ENCODE data around the gene CORO7.

The CORO7 gene

GRCh38 chr16:4371357-4372000 is 44.9 kb downstream of the CORO7 start, which contains the start of gene VASN:
Gene VASN (plus strand): TSS chr16:4371848. CDS start chr16:4380878, 9,030 bp downstream.
- peak; percentile 88 for DNase-seq

GRCh38 chr16:4370570-4371356 is 45.6 kb downstream of the CORO7 start:
- DNase-seq = peak; percentile 85

GRCh38 chr16:4370151-4370550 is 46.2 kb downstream of the CORO7 start:
- no peak for DNase-seq

GRCh38 chr16:4369007-4369733 is 47.2 kb downstream of the CORO7 start:
- no peak for DNase-seq

GRCh38 chr16:4367393-4367856 is 49.0 kb downstream of the CORO7 start:
- no peak for DNase-seq

GRCh38 chr16:4366016-4366415 is 50.4 kb downstream of the CORO7 start:
- no peak for DNase-seq

GRCh38 chr16:4365615-4366014 is 50.8 kb downstream of the CORO7 start:
- DNase-seq = no peak

GRCh38 chr16:4365014-4365406 is 51.4 kb downstream of the CORO7 start:
- DNase-seq = no peak

GRCh38 chr16:4364196-4365013 is 52.0 kb downstream of the CORO7 start:
- no peak for DNase-seq

- DNase-seq = no peak
Measured at GRCh38 chr16:4362476-4363135, 53.8 kb downstream of the CORO7 start.

GRCh38 chr16:4361944-4362311 is 54.5 kb downstream of the CORO7 start:
- no peak for DNase-seq

- DNase-seq = no peak
Measured at GRCh38 chr16:4361033-4361943, 55.1 kb downstream of the CORO7 start.

GRCh38 chr16:4360538-4361021 is 55.8 kb downstream of the CORO7 start:
- DNase-seq = no peak

GRCh38 chr16:4359914-4360313 is 56.5 kb downstream of the CORO7 start:
- no peak for DNase-seq

- DNase-seq = peak; percentile 76
Measured at GRCh38 chr16:4358831-4359561, 57.4 kb downstream of the CORO7 start.

GRCh38 chr16:4358236-4358635 is 58.2 kb downstream of the CORO7 start:
- DNase-seq = no peak

- DNase-seq = no peak
Measured at GRCh38 chr16:4356820-4357219, 59.6 kb downstream of the CORO7 start.

- no peak for DNase-seq
Measured at GRCh38 chr16:4354512-4355409, 61.6 kb downstream of the CORO7 start.

- no peak for DNase-seq
Measured at GRCh38 chr16:4353675-4354074, 62.7 kb downstream of the CORO7 start.
